ENCODE results near the gene COG6.

Gene COG6

DNA sequence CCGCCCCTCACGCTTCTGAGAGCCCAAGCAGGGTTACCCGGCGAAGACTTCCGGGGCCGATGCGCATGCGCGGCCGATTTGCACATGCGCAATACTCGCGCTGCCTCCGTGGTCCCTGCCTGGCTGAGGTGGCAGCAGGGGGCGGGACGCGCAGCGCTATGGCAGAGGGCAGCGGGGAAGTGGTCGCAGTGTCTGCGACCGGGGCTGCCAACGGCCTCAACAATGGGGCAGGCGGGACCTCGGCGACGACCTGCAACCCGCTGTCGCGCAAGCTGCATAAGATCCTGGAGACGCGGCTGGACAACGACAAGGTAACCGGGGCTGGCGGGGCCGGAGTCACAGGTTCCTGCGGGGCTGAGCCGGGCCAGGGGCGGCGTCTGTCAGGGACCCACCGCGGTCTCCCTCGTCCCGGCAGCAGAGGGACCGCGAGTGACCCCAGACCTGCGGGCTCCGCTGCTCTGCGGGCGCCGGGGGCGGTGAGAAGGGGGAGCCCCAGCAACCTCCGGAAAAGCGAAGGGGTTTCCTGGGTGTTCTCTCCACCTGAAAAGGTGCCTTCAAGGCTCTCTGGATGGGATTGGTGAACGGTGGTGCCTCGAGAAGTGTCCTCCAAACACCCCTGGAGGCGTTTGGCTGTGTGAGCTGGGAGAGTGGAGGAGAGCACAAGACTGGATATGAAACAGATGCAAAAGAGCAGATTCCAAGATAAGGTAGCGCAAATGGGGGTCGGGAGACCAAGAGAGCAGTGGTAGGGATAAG, at the start of gene COG6:
COG6 (plus strand) TSS at position 94 of the 756 bp plus-strand sequence; CDS start at position 159, 65 bp downstream.
- peaks cover 2% of the 10 kb centered on the region for H3K36me3 Mint-ChIP-seq
- H3K9me3 Mint-ChIP-seq: peaks cover 6% of the 10 kb centered on the region
- peak within 1 kb of the TSS; percentile 98 for H3K4me3 Mint-ChIP-seq
- H3K4me1 Mint-ChIP-seq: peaks cover 43% of the 10 kb centered on the region
- H3K27ac Mint-ChIP-seq: peak within 1 kb of the TSS; percentile 96
- no peaks in the 10 kb centered on the region for H3K27me3 Mint-ChIP-seq

DNA sequence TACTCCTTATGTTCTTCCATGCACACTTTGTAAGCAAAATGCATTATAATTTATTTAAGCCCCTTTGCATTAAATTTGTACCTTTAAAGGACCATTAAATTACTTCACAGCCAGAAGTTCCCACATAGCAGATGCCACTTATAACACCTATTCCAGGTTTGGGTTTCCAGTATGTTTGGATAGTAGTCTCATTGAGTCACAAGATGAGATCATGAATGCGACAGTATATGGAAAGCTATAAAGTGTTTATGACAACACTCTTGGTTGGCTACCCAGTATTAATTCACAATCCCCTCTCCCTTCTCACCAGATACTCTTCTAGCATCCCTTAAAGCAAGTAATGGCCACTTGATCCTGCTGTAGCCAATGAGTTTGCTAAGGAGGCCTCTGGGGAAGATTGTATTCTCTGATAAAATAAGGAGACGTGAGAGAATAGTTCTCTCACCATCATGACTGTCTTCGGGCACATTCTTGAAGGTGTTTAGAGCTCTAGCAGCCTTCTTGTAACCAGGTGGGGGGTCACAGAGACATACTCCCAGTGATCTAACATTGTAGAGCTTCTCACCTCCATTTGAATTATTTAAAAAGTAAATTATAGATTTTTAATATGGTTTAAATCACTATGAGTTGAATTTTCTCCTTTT, 49.7 kb upstream of the COG6 start:
- H3K27me3 Mint-ChIP-seq: peaks cover 25% of the 10 kb centered on the region
- no peaks in the 10 kb centered on the region for H3K36me3 Mint-ChIP-seq
- H3K4me1 Mint-ChIP-seq: peaks cover 7% of the 10 kb centered on the region
- no peak overlapping the region for H3K27ac Mint-ChIP-seq
- H3K4me3 Mint-ChIP-seq: no peak overlapping the region
- no peaks in the 10 kb centered on the region for H3K9me3 Mint-ChIP-seq

GRCh38 chr13:39607876-39608275, 47.6 kb upstream of the COG6 start:
- Mint-ChIP-seq H3K9me3 (no peaks in the 10 kb centered on the region), H3K4me3 (no peak overlapping the region), H3K36me3 (no peaks in the 10 kb centered on the region), H3K27ac (no peak overlapping the region), H3K4me1 (no peaks in the 10 kb centered on the region), H3K27me3 (peaks cover 11% of the 10 kb centered on the region)

- Mint-ChIP-seq H3K27me3 (peaks cover 2% of the 10 kb centered on the region), H3K36me3 (no peaks in the 10 kb centered on the region), H3K9me3 (no peaks in the 10 kb centered on the region), H3K27ac (no peak overlapping the region), H3K4me3 (no peak overlapping the region), H3K4me1 (no peaks in the 10 kb centered on the region)
Observed at GRCh38 chr13:39612023-39612637, 43.3 kb upstream of the COG6 start.

DNA sequence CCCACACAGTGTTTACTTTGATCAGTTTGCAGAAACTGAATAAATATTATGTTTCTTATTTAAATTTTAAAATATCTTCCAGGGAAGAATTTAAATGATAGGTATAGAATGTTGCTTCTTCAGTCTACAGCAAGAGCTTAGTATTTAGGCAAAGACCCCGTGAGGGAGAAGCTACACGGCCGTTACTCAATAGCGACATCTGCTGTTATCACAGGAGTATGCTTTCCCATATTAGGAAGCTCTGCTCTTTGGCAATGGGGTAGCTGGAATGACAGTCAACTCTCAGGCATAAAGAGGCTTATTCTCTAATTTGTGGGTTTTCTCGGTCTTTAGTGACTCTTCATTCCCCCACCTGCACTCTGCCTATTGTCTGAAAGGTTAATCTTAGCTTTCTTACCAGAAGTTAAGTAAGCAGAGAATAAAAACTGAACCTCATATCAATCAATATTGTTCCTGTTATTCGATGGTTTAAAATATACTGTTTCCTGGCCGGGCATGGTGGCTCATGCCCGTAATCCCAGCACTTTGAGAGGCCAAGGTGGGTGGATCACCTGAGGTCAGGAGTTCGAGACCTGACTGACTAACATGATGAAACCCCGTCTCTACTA, 39.3 kb upstream of the COG6 start:
- no peaks in the 10 kb centered on the region for H3K36me3 Mint-ChIP-seq
- no peaks in the 10 kb centered on the region for H3K9me3 Mint-ChIP-seq
- no peaks in the 10 kb centered on the region for H3K4me1 Mint-ChIP-seq
- H3K4me3 Mint-ChIP-seq: no peak overlapping the region
- peaks cover 5% of the 10 kb centered on the region for H3K27me3 Mint-ChIP-seq
- no peak overlapping the region for H3K27ac Mint-ChIP-seq

- no peaks in the 10 kb centered on the region for H3K9me3 Mint-ChIP-seq
- H3K27me3 Mint-ChIP-seq: peaks cover 5% of the 10 kb centered on the region
- no peaks in the 10 kb centered on the region for H3K4me1 Mint-ChIP-seq
- no peaks in the 10 kb centered on the region for H3K36me3 Mint-ChIP-seq
- H3K4me3 Mint-ChIP-seq: no peak overlapping the region
- no peak overlapping the region for H3K27ac Mint-ChIP-seq
Observed at GRCh38 chr13:39618561-39618960, 36.9 kb upstream of the COG6 start.

- no peak overlapping the region for H3K27ac Mint-ChIP-seq
- H3K4me1 Mint-ChIP-seq: no peaks in the 10 kb centered on the region
- no peaks in the 10 kb centered on the region for H3K36me3 Mint-ChIP-seq
- no peaks in the 10 kb centered on the region for H3K9me3 Mint-ChIP-seq
- peaks cover 5% of the 10 kb centered on the region for H3K27me3 Mint-ChIP-seq
- no peak overlapping the region for H3K4me3 Mint-ChIP-seq
Observed at GRCh38 chr13:39623466-39623865, 32.0 kb upstream of the COG6 start.

- Mint-ChIP-seq H3K27me3 (peaks cover 9% of the 10 kb centered on the region), H3K36me3 (peaks cover 6% of the 10 kb centered on the region), H3K9me3 (peaks cover 19% of the 10 kb centered on the region), H3K4me1 (no peaks in the 10 kb centered on the region), H3K27ac (no peak overlapping the region), H3K4me3 (no peak overlapping the region)
Observed at GRCh38 chr13:39631307-39631706, 24.2 kb upstream of the COG6 start.

DNA sequence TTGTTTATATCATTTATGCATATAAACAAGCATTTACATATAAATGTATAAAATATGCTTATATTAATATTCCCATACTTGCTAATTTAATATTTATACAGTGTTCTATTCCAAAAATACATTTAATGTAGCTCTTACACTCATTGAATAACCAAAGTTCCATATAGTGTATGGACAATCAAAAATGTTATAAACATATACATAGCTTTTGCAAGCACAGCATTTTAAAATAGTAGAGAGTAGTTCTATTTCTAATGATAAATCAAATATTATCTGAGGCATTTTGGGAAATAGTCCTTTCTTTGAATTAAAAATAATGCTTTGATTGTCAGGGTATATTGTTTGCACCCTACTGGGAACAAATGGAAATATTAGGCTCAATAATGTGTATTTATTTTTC, 22.5 kb upstream of the COG6 start:
- Mint-ChIP-seq H3K4me1 (no peaks in the 10 kb centered on the region), H3K36me3 (peaks cover 6% of the 10 kb centered on the region), H3K9me3 (peaks cover 19% of the 10 kb centered on the region)

GRCh38 chr13:39635564-39635963, 19.9 kb upstream of the COG6 start:
- no peak overlapping the region for H3K4me3 Mint-ChIP-seq
- peaks cover 8% of the 10 kb centered on the region for H3K36me3 Mint-ChIP-seq
- H3K27me3 Mint-ChIP-seq: peaks cover 18% of the 10 kb centered on the region
- peaks cover 19% of the 10 kb centered on the region for H3K9me3 Mint-ChIP-seq
- no peak overlapping the region for H3K27ac Mint-ChIP-seq
- no peaks in the 10 kb centered on the region for H3K4me1 Mint-ChIP-seq

More for the DNA sequence above, 22.5 kb upstream of the COG6 start:
- Mint-ChIP-seq H3K27me3 (peaks cover 9% of the 10 kb centered on the region), H3K27ac (no peak overlapping the region), H3K4me3 (no peak overlapping the region)

DNA sequence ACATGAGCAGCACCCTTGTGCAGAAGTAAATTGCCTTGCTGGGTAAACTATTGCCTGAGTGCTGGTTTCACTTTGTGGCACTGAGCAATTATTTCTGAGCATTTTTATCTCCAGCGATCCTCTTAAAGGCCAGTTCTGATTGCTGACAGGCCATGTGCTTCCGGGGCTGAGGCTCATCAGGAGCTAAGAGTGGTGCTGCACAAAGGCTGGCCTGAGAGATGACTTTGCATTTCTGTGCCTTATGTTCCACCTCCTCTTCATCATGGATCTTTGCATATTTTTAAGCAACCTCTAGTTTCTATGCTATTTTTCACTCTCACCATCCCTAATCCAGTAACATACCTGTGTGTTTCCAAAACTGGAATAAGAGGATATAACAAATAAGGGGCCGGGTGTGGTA, 17.6 kb upstream of the COG6 start:
- Mint-ChIP-seq H3K4me1 (no peaks in the 10 kb centered on the region), H3K27me3 (peaks cover 14% of the 10 kb centered on the region), H3K4me3 (no peak overlapping the region), H3K36me3 (peaks cover 4% of the 10 kb centered on the region), H3K9me3 (no peaks in the 10 kb centered on the region), H3K27ac (no peak overlapping the region)

- Mint-ChIP-seq H3K9me3 (no peaks in the 10 kb centered on the region), H3K27me3 (peaks cover 14% of the 10 kb centered on the region), H3K27ac (no peak overlapping the region), H3K36me3 (peaks cover 4% of the 10 kb centered on the region), H3K4me1 (no peaks in the 10 kb centered on the region), H3K4me3 (no peak overlapping the region)
Observed at GRCh38 chr13:39641645-39642044, 13.8 kb upstream of the COG6 start.

DNA sequence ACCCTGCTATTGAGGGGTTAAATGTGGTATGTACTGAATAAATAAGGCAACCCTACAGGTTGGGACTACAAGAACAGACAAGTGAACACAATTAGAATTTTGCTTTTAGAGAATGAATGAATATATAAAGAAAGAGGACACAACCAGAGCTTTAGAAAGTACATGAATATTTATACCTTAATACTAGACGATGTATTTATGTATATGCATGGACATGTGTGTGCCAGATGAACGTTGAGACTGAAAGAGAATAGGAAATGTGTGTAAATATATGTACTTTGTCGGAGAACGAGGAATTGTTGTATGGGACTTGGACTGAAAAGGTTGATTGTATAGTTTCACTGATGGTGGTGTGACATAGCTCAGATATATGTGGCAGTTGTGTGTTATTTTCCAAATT, 9.3 kb upstream of the COG6 start:
- Mint-ChIP-seq H3K27ac (no peak overlapping the region), H3K4me1 (no peaks in the 10 kb centered on the region), H3K36me3 (no peaks in the 10 kb centered on the region), H3K27me3 (peaks cover 1% of the 10 kb centered on the region), H3K9me3 (no peaks in the 10 kb centered on the region), H3K4me3 (no peak overlapping the region)

- no peaks in the 10 kb centered on the region for H3K27me3 Mint-ChIP-seq
- H3K4me3 Mint-ChIP-seq: peak overlapping the region; percentile 98
- H3K27ac Mint-ChIP-seq: peak overlapping the region; percentile 96
- peaks cover 43% of the 10 kb centered on the region for H3K4me1 Mint-ChIP-seq
- peaks cover 2% of the 10 kb centered on the region for H3K36me3 Mint-ChIP-seq
- peaks cover 6% of the 10 kb centered on the region for H3K9me3 Mint-ChIP-seq
Observed at GRCh38 chr13:39655041-39655568, 357 bp upstream of the COG6 start.

DNA sequence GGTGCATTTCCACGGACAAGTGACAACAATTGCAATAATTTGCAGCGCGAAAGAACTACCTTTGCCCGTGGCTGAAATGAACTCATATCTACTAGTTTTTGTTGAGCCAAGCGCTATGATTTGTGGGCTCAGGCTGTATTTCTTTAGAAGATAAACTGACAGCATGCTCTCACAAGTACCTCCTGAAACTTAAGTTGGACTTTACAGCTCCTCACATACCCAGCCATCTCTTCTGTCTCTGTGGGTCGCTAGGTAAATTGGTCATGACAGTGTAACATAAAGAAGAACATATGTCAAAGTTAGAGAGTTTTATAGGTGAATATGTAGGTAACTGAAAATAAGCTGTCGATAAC, 839 bp downstream of the COG6 start:
- H3K4me1 Mint-ChIP-seq: peaks cover 43% of the 10 kb centered on the region
- H3K27me3 Mint-ChIP-seq: no peaks in the 10 kb centered on the region

DNA sequence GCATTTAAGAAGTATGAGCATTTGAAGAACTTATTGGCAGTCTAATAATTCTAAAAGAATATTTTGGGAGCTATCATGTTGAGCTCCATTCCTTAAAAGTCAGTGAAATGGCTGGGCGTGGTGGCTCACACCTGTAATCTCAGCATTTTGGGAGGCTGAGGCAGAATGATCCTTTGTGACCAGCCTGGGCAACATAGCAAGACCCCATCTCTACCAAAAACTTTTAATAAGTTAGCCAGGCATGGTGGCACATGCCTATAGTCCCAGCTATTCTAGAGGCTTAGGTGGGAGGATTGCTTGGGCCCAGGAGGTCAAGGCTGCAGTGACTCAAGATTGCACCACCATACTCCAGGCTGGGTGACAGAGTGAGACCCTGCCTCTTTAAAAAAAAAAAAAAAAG, 8.0 kb downstream of the COG6 start:
- Mint-ChIP-seq H3K4me3 (no peak overlapping the region), H3K36me3 (peaks cover 14% of the 10 kb centered on the region), H3K4me1 (peaks cover 13% of the 10 kb centered on the region), H3K9me3 (no peaks in the 10 kb centered on the region), H3K27me3 (no peaks in the 10 kb centered on the region), H3K27ac (no peak overlapping the region)

More for the DNA sequence above, 839 bp downstream of the COG6 start:
- H3K36me3 Mint-ChIP-seq: peaks cover 3% of the 10 kb centered on the region
- peaks cover 6% of the 10 kb centered on the region for H3K9me3 Mint-ChIP-seq
- H3K27ac Mint-ChIP-seq: peak overlapping the region; percentile 85
- H3K4me3 Mint-ChIP-seq: peak overlapping the region; percentile 98

Data from activated naive CD4-positive, alpha-beta T cell treated with anti-CD3 and anti-CD28 coated beads, Interleukin-2, amount 50 U/mL, for 24 hours (primary cell).